ENCODE measurements around the gene GRIA3.
"Not testable (repeated sequence)": the region's sequence is repeated elsewhere in the genome, so short reads cannot be mapped to it uniquely, and the experiment has no call there.

Gene GRIA3

GRCh38 chrX:123358457-123358856, 174.4 kb downstream of the GRIA3 start:
- DNase-seq, result no peak

- no peak for DNase-seq
Measured at GRCh38 chrX:123361371-123361770, 177.3 kb downstream of the GRIA3 start.

- not testable (repeated sequence) for DNase-seq
Measured at GRCh38 chrX:123386196-123386595, 202.1 kb downstream of the GRIA3 start.

- DNase-seq, result no peak
Measured at GRCh38 chrX:123392921-123393320, 208.8 kb downstream of the GRIA3 start.

- no peak for DNase-seq
Measured at GRCh38 chrX:123399709-123400108, 215.6 kb downstream of the GRIA3 start.

- no peak for DNase-seq
Measured at GRCh38 chrX:123405231-123405630, 221.2 kb downstream of the GRIA3 start.

GRCh38 chrX:123408821-123409737, 225.0 kb downstream of the GRIA3 start:
- DNase-seq, result no peak

GRCh38 chrX:123422875-123423274, 238.8 kb downstream of the GRIA3 start:
- DNase-seq, result no peak

- DNase-seq, result no peak
Measured at GRCh38 chrX:123424546-123424945, 240.5 kb downstream of the GRIA3 start.

GRCh38 chrX:123425471-123425870, 241.4 kb downstream of the GRIA3 start:
- no peak for DNase-seq

GRCh38 chrX:123425904-123426303, 241.8 kb downstream of the GRIA3 start:
- DNase-seq, result no peak

GRCh38 chrX:123432361-123433150, 248.5 kb downstream of the GRIA3 start:
- no peak for DNase-seq

GRCh38 chrX:123436512-123437136, 252.5 kb downstream of the GRIA3 start:
- DNase-seq, result no peak

- DNase-seq, result not testable (repeated sequence)
Measured at GRCh38 chrX:123439926-123440325, 255.8 kb downstream of the GRIA3 start.

GRCh38 chrX:123442764-123443163, 258.7 kb downstream of the GRIA3 start:
- DNase-seq, result no peak

- no peak for DNase-seq
Measured at GRCh38 chrX:123447506-123447905, 263.4 kb downstream of the GRIA3 start.

- DNase-seq, result no peak
Measured at GRCh38 chrX:123449335-123449734, 265.3 kb downstream of the GRIA3 start.

GRCh38 chrX:123450222-123450621, 266.1 kb downstream of the GRIA3 start:
- no peak for DNase-seq

- DNase-seq, result no peak
Measured at GRCh38 chrX:123454712-123455431, 270.8 kb downstream of the GRIA3 start.

GRCh38 chrX:123455693-123456092, 271.6 kb downstream of the GRIA3 start:
- DNase-seq, result no peak

- no peak for DNase-seq
Measured at GRCh38 chrX:123464709-123465108, 280.6 kb downstream of the GRIA3 start.

- no peak for DNase-seq
Measured at GRCh38 chrX:123468481-123468880, 284.4 kb downstream of the GRIA3 start.
